NCI-H526 treated with DMSO at 0.1 percent for 48 hours (cell line): ENCODE data around the gene B4GALNT2.
"Not testable (repeated sequence)": the region's sequence is repeated elsewhere in the genome, so short reads cannot be mapped to it uniquely, and the experiment has no call there.

Experiments used
- DNase-seq: peaks from one replicate; lab custom pipeline; 2025; lab: John Stamatoyannopoulos, UW

The B4GALNT2 gene

GRCh38 chr17:49180998-49181635 is 48.5 kb downstream of the B4GALNT2 start:
- DNase-seq = no peak

- no peak for DNase-seq
Observed at GRCh38 chr17:49183341-49183740, 50.8 kb downstream of the B4GALNT2 start.

- no peak for DNase-seq
Observed at GRCh38 chr17:49183801-49184200, 51.2 kb downstream of the B4GALNT2 start.

- not testable (repeated sequence) for DNase-seq
Observed at GRCh38 chr17:49184522-49184921, 52.0 kb downstream of the B4GALNT2 start.

GRCh38 chr17:49185381-49185780 is 52.8 kb downstream of the B4GALNT2 start:
- DNase-seq = not testable (repeated sequence)

GRCh38 chr17:49187301-49187700 is 54.7 kb downstream of the B4GALNT2 start:
- no peak for DNase-seq

GRCh38 chr17:49190932-49191331 is 58.4 kb downstream of the B4GALNT2 start:
- no peak for DNase-seq

GRCh38 chr17:49191409-49191916 is 58.9 kb downstream of the B4GALNT2 start:
- no peak for DNase-seq

- DNase-seq = peak; percentile 97
Observed at GRCh38 chr17:49191917-49192741, 59.6 kb downstream of the B4GALNT2 start.

- DNase-seq = peak; percentile 30
Observed at GRCh38 chr17:49193513-49194296, 61.1 kb downstream of the B4GALNT2 start.

- no peak for DNase-seq
Observed at GRCh38 chr17:49194297-49194607, 61.7 kb downstream of the B4GALNT2 start.

GRCh38 chr17:49195751-49196150 is 63.2 kb downstream of the B4GALNT2 start:
- DNase-seq = no peak

GRCh38 chr17:49196520-49196919 is 64.0 kb downstream of the B4GALNT2 start:
- no peak for DNase-seq

- no peak for DNase-seq
Observed at GRCh38 chr17:49197346-49197998, 64.9 kb downstream of the B4GALNT2 start.

- no peak for DNase-seq
Observed at GRCh38 chr17:49198211-49198610, 65.6 kb downstream of the B4GALNT2 start.

- no peak for DNase-seq
Observed at GRCh38 chr17:49200423-49201083, 68.0 kb downstream of the B4GALNT2 start.

GRCh38 chr17:49201481-49201927 is 68.9 kb downstream of the B4GALNT2 start:
- DNase-seq = no peak

GRCh38 chr17:49203796-49204195 is 71.2 kb downstream of the B4GALNT2 start:
- no peak for DNase-seq

GRCh38 chr17:49204516-49204915 is 71.9 kb downstream of the B4GALNT2 start:
- DNase-seq = no peak

GRCh38 chr17:49209061-49209571 is 76.5 kb downstream of the B4GALNT2 start:
- no peak for DNase-seq
